H9 (cell line): Measurements from ENCODE around the gene GPC6. TPM values are rescaled to one million over a fixed set of nuclear protein-coding genes. Genes with fewer than 3 reads are reported as not detected.

Experiments used
- DNase-seq: peaks from one replicate; pipeline ENCODE4 v3.0.0-alpha.2; 2017
- H2AFZ ChIP-seq: one replicate; pipeline ENCODE4 v1.6.1; 2013; ENCODE audit warnings: mild to moderate bottlenecking, low read length, control low read depth, moderate library complexity
- H2AK5ac ChIP-seq: 2 replicates; pipeline ENCODE4 v1.6.1; 2013; ENCODE audit warnings: low read length, control low read depth, mixed read lengths; ENCODE audit not compliant: insufficient read length
- H2BK120ac ChIP-seq: one replicate; pipeline ENCODE4 v1.6.1; 2013; ENCODE audit warnings: low read depth, mild to moderate bottlenecking, low read length, control low read depth, inconsistent platforms; ENCODE audit not compliant: poor library complexity, severe bottlenecking
- H2BK12ac ChIP-seq: 2 replicates; pipeline ENCODE4 v1.6.1; 2013; ENCODE audit warnings: low read length, control low read depth, mixed read lengths, low read depth; ENCODE audit not compliant: insufficient read length
- H2BK15ac ChIP-seq: 2 replicates; pipeline ENCODE4 v1.6.1; 2013; ENCODE audit warnings: low read depth, low read length, control low read depth
- H2BK20ac ChIP-seq: one replicate; pipeline ENCODE4 v1.6.1; 2013; ENCODE audit warnings: low read depth, mild to moderate bottlenecking, low read length, control low read depth, inconsistent platforms; ENCODE audit not compliant: poor library complexity, severe bottlenecking
- H2BK5ac ChIP-seq: 2 replicates; pipeline ENCODE4 v1.6.1; 2013; ENCODE audit warnings: low read length, control low read depth, mixed read lengths; ENCODE audit not compliant: insufficient read length
- H3K14ac ChIP-seq: 2 replicates; pipeline ENCODE4 v1.6.1; 2013; ENCODE audit warnings: low read length, control low read depth; ENCODE audit not compliant: insufficient read depth
- H3K18ac ChIP-seq: 2 replicates; pipeline ENCODE4 v1.6.1; 2013; ENCODE audit warnings: low read depth, mild to moderate bottlenecking, mixed read lengths, low read length, control low read depth; ENCODE audit not compliant: insufficient read length
- H3K23ac ChIP-seq: 2 replicates; pipeline ENCODE4 v1.6.1; 2013; ENCODE audit warnings: low read length, control low read depth, mixed read lengths, low read depth; ENCODE audit not compliant: insufficient read length
- H3K23me2 ChIP-seq: 2 replicates; pipeline ENCODE4 v1.6.1; 2013; ENCODE audit warnings: low read depth, mild to moderate bottlenecking, mixed read lengths, low read length, control low read depth; ENCODE audit not compliant: insufficient read length, poor library complexity, severe bottlenecking
- H3K27ac ChIP-seq: 2 replicates; pipeline ENCODE4 v1.5.1; 2013; ENCODE audit warnings: low read length, control low read depth, mixed read lengths, low read depth; ENCODE audit not compliant: insufficient read length
- H3K27me3 ChIP-seq: 2 replicates; pipeline ENCODE4 v1.6.1; 2013; ENCODE audit warnings: low read length, control low read depth, inconsistent platforms; ENCODE audit not compliant: insufficient read depth
- H3K4ac ChIP-seq: 2 replicates; pipeline ENCODE4 v1.6.1; 2013; ENCODE audit warnings: low read depth, mild to moderate bottlenecking, control low read depth, inconsistent platforms, low read length, moderate library complexity
- H3K4me1 ChIP-seq: 2 replicates; pipeline ENCODE4 v1.6.1; 2013; ENCODE audit warnings: low read length, control low read depth, inconsistent platforms; ENCODE audit not compliant: insufficient read depth
- H3K4me2 ChIP-seq: 2 replicates; pipeline ENCODE4 v1.6.1; 2013; ENCODE audit warnings: low read length, control low read depth, mixed read lengths; ENCODE audit not compliant: insufficient read length, insufficient read depth
- H3K56ac ChIP-seq: 2 replicates; pipeline ENCODE4 v1.6.1; 2013; ENCODE audit warnings: low read depth, mild to moderate bottlenecking, mixed read lengths, low read length, control low read depth; ENCODE audit not compliant: insufficient read length
- H3K79me1 ChIP-seq: 2 replicates; pipeline ENCODE4 v1.6.1; 2013; ENCODE audit warnings: low read depth, mild to moderate bottlenecking, moderate library complexity, low read length, control low read depth, inconsistent platforms; ENCODE audit not compliant: insufficient read depth, poor library complexity, severe bottlenecking
- H3K79me2 ChIP-seq: 2 replicates; pipeline ENCODE4 v1.6.1; 2013; ENCODE audit warnings: low read length, control low read depth, inconsistent platforms; ENCODE audit not compliant: insufficient read depth
- H3K9ac ChIP-seq: 2 replicates; pipeline ENCODE4 v1.6.1; 2013; ENCODE audit warnings: low read length, control low read depth, mixed read lengths; ENCODE audit not compliant: insufficient read length; ENCODE audit errors: extremely low read depth
- H3K9me3 ChIP-seq: one replicate; pipeline ENCODE4 v1.6.1; 2013; ENCODE audit warnings: low read depth, low read length, inconsistent platforms; ENCODE audit not compliant: control insufficient read depth
- H3T11ph ChIP-seq: one replicate; pipeline ENCODE4 v1.6.1; 2013; ENCODE audit warnings: mild to moderate bottlenecking, low read length, control low read depth, inconsistent platforms
- H4K20me1 ChIP-seq: one replicate; pipeline ENCODE4 v1.6.1; 2013; ENCODE audit not compliant: control insufficient read depth, insufficient read length, insufficient read depth
- H4K5ac ChIP-seq: 2 replicates; pipeline ENCODE4 v1.6.1; 2013; ENCODE audit warnings: low read depth, mild to moderate bottlenecking, mixed read lengths, low read length, control low read depth; ENCODE audit not compliant: insufficient read length
- H4K8ac ChIP-seq: replicated peaks from 2 replicates; pipeline ENCODE4 v1.6.1; 2013; ENCODE audit warnings: low read length, control low read depth, mixed read lengths, low read depth; ENCODE audit not compliant: insufficient read length
- H4K91ac ChIP-seq: 2 replicates; pipeline ENCODE4 v1.6.1; 2013; ENCODE audit warnings: low read depth, mild to moderate bottlenecking, moderate library complexity, mixed read lengths, low read length, control low read depth; ENCODE audit not compliant: insufficient read length
- H3K27ac Mint-ChIP-seq, 3 experiments: 2 replicates in 2 of 3; 3 replicates in 1 of 3; pipeline ENCODE4 v1.8.0; 2020 to 2021; ENCODE audit warnings: mixed read lengths in 3 of 3, mild to moderate bottlenecking in 1 of 3, moderate library complexity in 1 of 3
- H3K27me3 Mint-ChIP-seq: 2 replicates; pipeline ENCODE4 v1.8.0; 2021; ENCODE audit warnings: low read depth, mild to moderate bottlenecking, moderate library complexity, mixed read lengths
- H3K36me3 Mint-ChIP-seq, 3 experiments: 2 replicates in 2 of 3; 3 replicates in 1 of 3; pipeline ENCODE4 v1.8.0; 2020 to 2021; ENCODE audit warnings: low read depth in 3 of 3, mixed read lengths in 3 of 3; ENCODE audit not compliant: insufficient read depth in 1 of 3
- H3K4me1 Mint-ChIP-seq, 2 experiments: 2 replicates each; pipeline ENCODE4 v1.8.0; 2020; ENCODE audit warnings: mixed read lengths in 2 of 2
- H3K4me3 Mint-ChIP-seq, 2 experiments: 2 replicates in 1 of 2; 3 replicates in 1 of 2; pipeline ENCODE4 v1.8.0; 2020 to 2021; ENCODE audit warnings: mild to moderate bottlenecking in 2 of 2, mixed read lengths in 2 of 2, moderate library complexity in 1 of 2
- H3K9me3 Mint-ChIP-seq, 2 experiments: 2 replicates in 1 of 2; 3 replicates in 1 of 2; pipeline ENCODE4 v1.8.0; 2020; ENCODE audit warnings: mild to moderate bottlenecking in 2 of 2, mixed read lengths in 2 of 2, moderate library complexity in 1 of 2
- CTCF ChIP-seq: fragments of 200-600 bp; sonication (generic); conservative IDR thresholded peaks from 3 replicates; pipeline ENCODE4 v1.8.0; 2021; ENCODE audit warnings: antibody characterized with exemption, mild to moderate bottlenecking
- WGBS: extraction: QIAGEN DNeasy Blood & Tissue Kit; methylation state at CpG from one replicate; pipeline ENCODE4 v1.1.7; 2013; ENCODE audit warnings: missing lambda C conversion rate, low lambda C conversion rate, mixed read lengths; ENCODE audit not compliant: insufficient read length; ENCODE audit errors: extremely low coverage; 5-methylcytosine and 5-hydroxymethylcytosine counted together
- total RNA-seq: library from RNA; stranded (reverse); gene quantifications from 2 replicates; pipeline ENCODE4 v1.2.1, GENCODE V29; 2021

The GPC6 gene
- total RNA-seq, 1 experiment from 2014 or later = 15.6 TPM

GRCh38 chr13:93709506-93710244 is 483.1 kb downstream of the GPC6 start:
- Histone ChIP-seq H3K23ac (no peak overlapping the region), H2BK120ac (no peak overlapping the region), H3K4me1 (peaks cover 1% of the 10 kb centered on the region; the same call in 1 of the 2 replicates), H4K91ac (no peak overlapping the region), H2AFZ (no peak overlapping the region), H4K8ac (no peak overlapping the region), H3T11ph (no peak overlapping the region), H4K5ac (no peak overlapping the region), H2BK12ac (no peak overlapping the region), H3K9me3 (no peaks in the 10 kb centered on the region), H2BK5ac (no peak overlapping the region), H3K9ac (no peak overlapping the region), H3K23me2 (no peaks in the 10 kb centered on the region), H3K56ac (no peak overlapping the region), H2BK15ac (no peak overlapping the region), H3K27ac (no peak overlapping the region), H3K79me1 (no peaks in the 10 kb centered on the region), H3K27me3 (no peaks in the 10 kb centered on the region), H4K20me1 (no peaks in the 10 kb centered on the region), H3K14ac (no peak overlapping the region), H2BK20ac (no peak overlapping the region), H3K4me2 (no peak overlapping the region), H3K18ac (no peak overlapping the region), H2AK5ac (no peak overlapping the region), H3K79me2 (no peaks in the 10 kb centered on the region), H3K4ac (no peak overlapping the region)
- no peaks in the 10 kb centered on the region for H3K4me1 Mint-ChIP-seq
- H3K36me3 Mint-ChIP-seq = peaks cover 9 to 13% (median 11%) of the 10 kb centered on the region in 3 experiments
- H3K4me3 Mint-ChIP-seq = no peak overlapping the region
- no peak for TF ChIP-seq CTCF
- no peaks in the 10 kb centered on the region for H3K27me3 Mint-ChIP-seq
- DNase-seq = no peak
- H3K9me3 Mint-ChIP-seq = peaks cover 11% of the 10 kb centered on the region in 2 experiments; a peak in 4 of 5 replicates
- no CpG with 5 or more reads among the region's 1 CpG for WGBS
- H3K27ac Mint-ChIP-seq = no peak overlapping the region; a peak in 1 of 7 replicates
